ENCODE results near the gene DVL3.

- TF ChIP-seq CTCF (IDR thresholded peaks at IDR 0.05; ENCODE audit: low read depth, low read length, poor library complexity, severe bottlenecking) (no peak), EZH2phosphoT487 (IDR thresholded peaks at IDR 0.05; ENCODE audit: borderline replicate concordance, low read length) (no peak)
These were observed 9.6 kb downstream of the DVL3 start for GRCh38 chr3:184164648-184165330.
